ENCODE data around the gene TBR1.

DNA sequence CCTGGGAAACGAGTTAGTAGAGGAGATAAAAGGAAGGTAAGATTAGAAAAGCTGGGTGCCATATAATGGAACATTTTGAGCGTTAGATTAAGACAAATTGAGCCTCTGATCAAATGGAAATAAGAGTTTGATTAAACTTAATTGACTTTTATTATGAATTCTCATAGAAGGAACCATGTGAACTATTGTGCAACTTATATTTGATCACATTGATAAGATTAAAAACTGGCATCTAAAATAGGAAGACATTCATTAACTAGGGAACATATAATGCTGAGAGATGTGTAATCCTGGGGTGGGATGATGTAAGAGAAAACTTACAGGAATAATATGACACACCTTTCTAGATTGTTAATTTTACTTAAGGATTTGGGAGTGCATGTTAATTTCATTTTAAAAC lies 22.5 kb downstream of the TBR1 start:
- TF ChIP-seq, protein P1, sequence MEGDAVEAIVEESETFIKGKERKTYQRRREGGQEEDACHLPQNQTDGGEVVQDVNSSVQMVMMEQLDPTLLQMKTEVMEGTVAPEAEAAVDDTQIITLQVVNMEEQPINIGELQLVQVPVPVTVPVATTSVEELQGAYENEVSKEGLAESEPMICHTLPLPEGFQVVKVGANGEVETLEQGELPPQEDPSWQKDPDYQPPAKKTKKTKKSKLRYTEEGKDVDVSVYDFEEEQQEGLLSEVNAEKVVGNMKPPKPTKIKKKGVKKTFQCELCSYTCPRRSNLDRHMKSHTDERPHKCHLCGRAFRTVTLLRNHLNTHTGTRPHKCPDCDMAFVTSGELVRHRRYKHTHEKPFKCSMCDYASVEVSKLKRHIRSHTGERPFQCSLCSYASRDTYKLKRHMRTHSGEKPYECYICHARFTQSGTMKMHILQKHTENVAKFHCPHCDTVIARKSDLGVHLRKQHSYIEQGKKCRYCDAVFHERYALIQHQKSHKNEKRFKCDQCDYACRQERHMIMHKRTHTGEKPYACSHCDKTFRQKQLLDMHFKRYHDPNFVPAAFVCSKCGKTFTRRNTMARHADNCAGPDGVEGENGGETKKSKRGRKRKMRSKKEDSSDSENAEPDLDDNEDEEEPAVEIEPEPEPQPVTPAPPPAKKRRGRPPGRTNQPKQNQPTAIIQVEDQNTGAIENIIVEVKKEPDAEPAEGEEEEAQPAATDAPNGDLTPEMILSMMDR (IDR thresholded peaks at IDR 0.05), result no peak
- no peak for TF ChIP-seq POLR2A (IDR thresholded peaks at IDR 0.05)

All from right lobe of liver (tissue), 4 donors.